C1 segment of cervical spinal cord (tissue), 14 donors: Measurements from ENCODE around the gene DNM2.
A peak's percentile ranks its signal among the peaks of the same experiment; 100 is the strongest.

Experiments used
- DNase-seq, 14 donors: peaks; one replicate each; lab custom pipeline; 2025; lab: John Stamatoyannopoulos, UW

Gene DNM2

GRCh38 chr19:10811391-10812111, 93.7 kb downstream of the DNM2 start:
- no peak for DNase-seq

- DNase-seq, result no peak
Observed at GRCh38 chr19:10812196-10812595, 94.3 kb downstream of the DNM2 start.

GRCh38 chr19:10812902-10813404, 95.1 kb downstream of the DNM2 start:
- DNase-seq, result peak in 2 of 14 donors; percentile 5 to 16

- no peak for DNase-seq
Observed at GRCh38 chr19:10815007-10815536, 97.2 kb downstream of the DNM2 start.

GRCh38 chr19:10815969-10816644, 98.2 kb downstream of the DNM2 start:
- DNase-seq, result no peak

- DNase-seq, result no peak
Observed at GRCh38 chr19:10816691-10817090, 98.8 kb downstream of the DNM2 start.

GRCh38 chr19:10817291-10818038, 99.6 kb downstream of the DNM2 start:
- DNase-seq, result no peak

GRCh38 chr19:10818301-10819123, 100.6 kb downstream of the DNM2 start:
- no peak for DNase-seq

- DNase-seq, result no peak
Observed at GRCh38 chr19:10819124-10820060, 101.5 kb downstream of the DNM2 start.

- no peak for DNase-seq
Observed at GRCh38 chr19:10820173-10820572, 102.3 kb downstream of the DNM2 start.

- no peak for DNase-seq
Observed at GRCh38 chr19:10823690-10824089, 105.8 kb downstream of the DNM2 start.

GRCh38 chr19:10826231-10826630, 108.4 kb downstream of the DNM2 start:
- DNase-seq, result no peak

GRCh38 chr19:10826846-10827245, 109.0 kb downstream of the DNM2 start:
- DNase-seq, result no peak

GRCh38 chr19:10828981-10829821, 111.3 kb downstream of the DNM2 start:
- DNase-seq, result no peak

- no peak for DNase-seq
Observed at GRCh38 chr19:10829967-10830366, 112.1 kb downstream of the DNM2 start.

GRCh38 chr19:10830370-10830769, 112.5 kb downstream of the DNM2 start:
- no peak for DNase-seq

- DNase-seq, result no peak
Observed at GRCh38 chr19:10830931-10831779, 113.3 kb downstream of the DNM2 start.
